ENCODE measurements around the gene GET4.

The GET4 gene

DNA sequence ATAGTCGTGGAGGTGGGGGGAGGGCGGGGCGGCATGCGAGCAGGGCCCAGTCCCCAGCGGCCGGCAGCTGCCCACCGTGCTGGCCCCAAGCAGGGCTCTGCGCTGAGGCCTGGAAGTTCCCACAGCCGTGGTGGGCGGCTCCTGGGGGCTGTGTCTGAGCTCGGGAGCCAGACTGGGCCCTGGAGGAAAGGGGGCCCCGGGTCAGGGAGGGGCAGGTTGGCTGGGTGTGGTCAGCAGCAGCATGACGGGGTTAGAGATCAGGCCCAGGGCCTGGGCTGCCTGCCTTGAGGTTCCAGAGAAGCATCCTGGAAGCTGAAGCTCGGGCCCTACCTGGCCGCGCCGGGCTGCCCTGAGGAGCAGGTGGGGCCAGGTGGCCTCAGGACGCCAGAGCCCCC, 22.1 kb downstream of the GET4 start:
- Histone ChIP-seq H3K9me3 (ENCODE audit: control insufficient read depth, low read length) (no peaks in the 10 kb centered on the region), H3K4me3 (ENCODE audit: insufficient read depth, low read depth, low read length) (no peak overlapping the region), H3K4me1 (ENCODE audit: control insufficient read depth, insufficient read depth, low read length) (no peaks in the 10 kb centered on the region), H3K27ac (ENCODE audit: insufficient read depth, low read depth, low read length, poor library complexity, severe bottlenecking) (no peak overlapping the region), H3K36me3 (ENCODE audit: control insufficient read depth, insufficient read depth, low read length) (peaks cover 22% of the 10 kb centered on the region), H3K27me3 (ENCODE audit: control insufficient read depth, insufficient read depth, low read length, poor library complexity, severe bottlenecking) (peaks cover 3% of the 10 kb centered on the region)
- 92% methylated on average over 18 of the region's 18 CpGs for whole genome bisulfite sequencing, 2 experiments

- 88 to 89% methylated on average over 54 of the region's 54 CpGs for WGBS, 2 experiments
- Histone ChIP-seq H3K4me3 (ENCODE audit: insufficient read depth, low read depth, low read length) (no peak overlapping the region), H3K36me3 (ENCODE audit: control insufficient read depth, insufficient read depth, low read length) (peaks cover 16% of the 10 kb centered on the region), H3K27ac (ENCODE audit: insufficient read depth, low read depth, low read length, poor library complexity, severe bottlenecking) (no peak overlapping the region), H3K27me3 (ENCODE audit: control insufficient read depth, insufficient read depth, low read length, poor library complexity, severe bottlenecking) (peaks cover 3% of the 10 kb centered on the region), H3K9me3 (ENCODE audit: control insufficient read depth, low read length) (no peaks in the 10 kb centered on the region), H3K4me1 (ENCODE audit: control insufficient read depth, insufficient read depth, low read length) (no peaks in the 10 kb centered on the region)
Measured at GRCh38 chr7:898855-899681, 22.7 kb downstream of the GET4 start.

- H3K4me1 ChIP-seq (ENCODE audit: control insufficient read depth, insufficient read depth, low read length): no peaks in the 10 kb centered on the region
- H3K27me3 ChIP-seq (ENCODE audit: control insufficient read depth, insufficient read depth, low read length, poor library complexity, severe bottlenecking): peaks cover 10% of the 10 kb centered on the region
- no peak overlapping the region for H3K27ac ChIP-seq (ENCODE audit: insufficient read depth, low read depth, low read length, poor library complexity, severe bottlenecking)
- WGBS, 2 experiments: 95 to 97% methylated on average over 16 of the region's 16 CpGs
- H3K9me3 ChIP-seq (ENCODE audit: control insufficient read depth, low read length): no peaks in the 10 kb centered on the region
- H3K36me3 ChIP-seq (ENCODE audit: control insufficient read depth, insufficient read depth, low read length): peaks cover 10% of the 10 kb centered on the region
- no peak overlapping the region for H3K4me3 ChIP-seq (ENCODE audit: insufficient read depth, low read depth, low read length)
Measured at GRCh38 chr7:899806-900205, 23.5 kb downstream of the GET4 start.

DNA sequence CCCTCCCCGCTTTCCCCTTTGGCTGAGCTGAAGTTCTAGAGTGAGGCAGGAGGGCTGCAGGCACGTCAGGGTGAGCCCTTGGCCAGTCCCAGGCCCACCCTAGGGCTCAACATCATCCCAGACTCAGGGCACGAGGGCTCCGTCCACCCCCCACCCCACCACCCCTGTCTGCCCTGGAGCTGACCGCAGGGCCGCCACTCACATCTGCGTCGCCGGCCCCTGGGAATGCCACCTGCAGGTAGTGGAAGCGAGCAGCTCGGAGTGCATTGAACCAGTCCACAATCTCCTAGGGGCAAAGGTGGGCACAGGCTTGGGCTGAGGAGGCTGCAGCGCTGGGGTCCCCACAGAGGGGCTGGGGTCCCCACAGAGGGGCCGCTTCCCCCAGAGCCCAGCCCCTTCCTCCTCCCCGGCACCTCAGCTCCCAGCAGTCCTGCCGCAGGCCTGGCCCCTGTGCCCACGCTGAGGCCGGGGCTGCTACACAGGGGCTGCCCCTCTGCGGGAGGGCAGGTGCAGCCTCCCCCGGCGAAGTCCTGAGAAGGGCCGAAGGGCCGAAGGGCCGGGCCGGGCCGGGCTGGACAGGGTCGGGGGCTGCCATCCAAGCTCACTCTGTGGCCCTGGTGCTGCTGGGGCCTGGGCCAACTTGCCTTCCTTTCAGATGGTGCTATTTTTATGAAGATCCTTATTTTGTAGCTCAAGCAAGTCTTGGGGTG, 24.1 kb downstream of the GET4 start:
- Histone ChIP-seq H3K4me3 (ENCODE audit: insufficient read depth, low read depth, low read length) (no peak overlapping the region), H3K9me3 (ENCODE audit: control insufficient read depth, low read length) (no peaks in the 10 kb centered on the region), H3K27ac (ENCODE audit: insufficient read depth, low read depth, low read length, poor library complexity, severe bottlenecking) (no peak overlapping the region), H3K4me1 (ENCODE audit: control insufficient read depth, insufficient read depth, low read length) (no peaks in the 10 kb centered on the region), H3K36me3 (ENCODE audit: control insufficient read depth, insufficient read depth, low read length) (peaks cover 5% of the 10 kb centered on the region), H3K27me3 (ENCODE audit: control insufficient read depth, insufficient read depth, low read length, poor library complexity, severe bottlenecking) (peaks cover 17% of the 10 kb centered on the region)
- WGBS, 2 experiments: 84 to 85% methylated on average over 26 of the region's 26 CpGs

GRCh38 chr7:901041-901387, 24.7 kb downstream of the GET4 start:
- Histone ChIP-seq H3K27ac (ENCODE audit: insufficient read depth, low read depth, low read length, poor library complexity, severe bottlenecking) (no peak overlapping the region), H3K9me3 (ENCODE audit: control insufficient read depth, low read length) (no peaks in the 10 kb centered on the region), H3K27me3 (ENCODE audit: control insufficient read depth, insufficient read depth, low read length, poor library complexity, severe bottlenecking) (peaks cover 20% of the 10 kb centered on the region), H3K4me1 (ENCODE audit: control insufficient read depth, insufficient read depth, low read length) (no peaks in the 10 kb centered on the region), H3K36me3 (ENCODE audit: control insufficient read depth, insufficient read depth, low read length) (no peaks in the 10 kb centered on the region), H3K4me3 (ENCODE audit: insufficient read depth, low read depth, low read length) (no peak overlapping the region)
- 89 to 91% methylated on average over 8 of the region's 8 CpGs for WGBS, 2 experiments

DNA sequence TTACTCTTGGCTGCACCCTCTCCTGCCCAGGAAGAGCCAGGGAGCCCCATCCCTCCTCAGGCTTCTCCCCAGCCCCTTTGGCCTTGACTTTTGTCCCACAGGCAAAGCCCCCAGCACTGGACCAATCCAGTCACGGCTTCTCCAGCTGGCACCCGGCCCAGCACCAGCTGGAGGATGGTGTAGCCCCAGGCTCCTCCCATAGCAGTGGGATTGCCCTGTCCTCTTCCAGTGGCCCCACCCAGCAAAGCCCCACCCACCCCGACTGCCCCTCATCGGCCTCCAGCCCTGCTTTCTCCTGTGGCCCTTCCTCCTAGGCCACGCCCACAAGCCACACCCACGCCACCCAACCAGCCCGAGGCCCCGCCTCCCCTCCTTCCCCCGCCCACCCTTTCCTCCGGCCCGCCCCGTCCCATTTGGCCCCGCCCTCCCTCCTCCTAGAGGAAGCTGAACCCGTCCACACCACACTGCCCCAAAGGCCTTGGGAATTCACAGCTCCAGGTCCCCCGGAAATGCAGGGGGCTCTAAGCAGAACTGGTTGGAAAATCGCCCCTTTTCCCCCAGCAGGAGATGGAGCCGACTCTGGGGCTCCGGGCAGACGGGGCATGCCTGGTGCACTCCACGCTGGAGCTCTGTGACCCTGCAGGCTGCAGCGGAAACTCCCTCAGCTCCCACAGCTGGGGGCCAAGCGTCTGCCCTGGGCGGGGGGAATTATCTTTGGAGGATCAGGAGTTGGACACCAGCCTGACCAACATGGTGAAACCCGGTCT, 25.2 kb downstream of the GET4 start:
- WGBS, 2 experiments: 19% methylated on average over 23 of the region's 24 CpGs
- H3K4me1 ChIP-seq (ENCODE audit: control insufficient read depth, insufficient read depth, low read length): no peaks in the 10 kb centered on the region
- peaks cover 21% of the 10 kb centered on the region for H3K27me3 ChIP-seq (ENCODE audit: control insufficient read depth, insufficient read depth, low read length, poor library complexity, severe bottlenecking)
- no peaks in the 10 kb centered on the region for H3K36me3 ChIP-seq (ENCODE audit: control insufficient read depth, insufficient read depth, low read length)
- H3K9me3 ChIP-seq (ENCODE audit: control insufficient read depth, low read length): no peaks in the 10 kb centered on the region
- H3K4me3 ChIP-seq (ENCODE audit: insufficient read depth, low read depth, low read length): no peak overlapping the region
- H3K27ac ChIP-seq (ENCODE audit: insufficient read depth, low read depth, low read length, poor library complexity, severe bottlenecking): no peak overlapping the region

GRCh38 chr7:902996-903395, 26.6 kb downstream of the GET4 start:
- WGBS, 2 experiments: 92% methylated on average over 22 of the region's 22 CpGs
- peaks cover 36% of the 10 kb centered on the region for H3K27me3 ChIP-seq (ENCODE audit: control insufficient read depth, insufficient read depth, low read length, poor library complexity, severe bottlenecking)

DNA sequence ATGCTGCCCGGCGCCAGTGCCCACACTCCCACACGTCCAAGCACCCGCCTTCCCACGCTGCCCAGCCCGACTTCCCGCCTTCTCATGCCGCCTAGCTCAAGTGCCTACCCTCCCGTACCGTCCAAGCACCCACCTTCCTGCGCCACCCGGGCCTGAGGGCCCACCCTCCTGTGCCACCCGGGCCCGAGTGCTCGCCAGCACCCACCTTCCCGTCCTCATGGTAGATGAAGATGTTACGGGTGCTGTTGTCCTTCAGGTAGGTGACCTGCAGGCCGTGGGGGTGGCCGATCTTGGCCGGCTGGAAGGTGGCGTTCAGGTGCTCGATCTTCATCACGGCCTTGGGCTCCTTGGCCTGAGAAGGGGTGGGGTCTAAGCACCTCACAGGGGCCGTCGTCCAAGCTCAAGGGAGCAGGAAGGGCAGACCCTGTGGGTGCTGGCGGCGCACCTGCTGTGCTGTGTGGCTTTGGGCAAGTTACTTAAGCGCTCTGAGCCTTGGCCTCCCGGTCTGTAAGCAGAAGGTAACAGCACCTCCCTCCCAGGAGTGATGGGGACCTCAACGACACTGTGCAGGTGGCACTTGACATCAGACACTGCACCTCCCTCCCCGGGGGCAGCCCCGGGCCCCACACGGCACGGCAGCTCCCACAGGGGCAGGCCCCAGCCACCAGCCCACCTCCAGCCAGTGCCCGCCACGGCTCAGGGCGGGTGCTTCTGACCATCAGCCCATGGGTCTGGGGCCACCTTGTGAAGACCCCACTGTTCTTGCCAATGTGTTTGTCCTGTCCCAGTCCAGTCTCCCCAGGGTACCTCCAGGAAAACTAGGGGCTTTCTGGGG, 27.8 kb downstream of the GET4 start:
- Histone ChIP-seq H3K4me3 (ENCODE audit: insufficient read depth, low read depth, low read length) (no peak overlapping the region), H3K36me3 (ENCODE audit: control insufficient read depth, insufficient read depth, low read length) (no peaks in the 10 kb centered on the region), H3K4me1 (ENCODE audit: control insufficient read depth, insufficient read depth, low read length) (no peaks in the 10 kb centered on the region), H3K9me3 (ENCODE audit: control insufficient read depth, low read length) (no peaks in the 10 kb centered on the region), H3K27ac (ENCODE audit: insufficient read depth, low read depth, low read length, poor library complexity, severe bottlenecking) (no peak overlapping the region), H3K27me3 (ENCODE audit: control insufficient read depth, insufficient read depth, low read length, poor library complexity, severe bottlenecking) (peaks cover 47% of the 10 kb centered on the region)
- 90% methylated on average over 37 of the region's 37 CpGs for WGBS, 2 experiments

More at GRCh38 chr7:902996-903395, 26.6 kb downstream of the GET4 start:
- H3K4me1 ChIP-seq (ENCODE audit: control insufficient read depth, insufficient read depth, low read length): no peaks in the 10 kb centered on the region
- no peak overlapping the region for H3K4me3 ChIP-seq (ENCODE audit: insufficient read depth, low read depth, low read length)
- no peaks in the 10 kb centered on the region for H3K36me3 ChIP-seq (ENCODE audit: control insufficient read depth, insufficient read depth, low read length)
- H3K9me3 ChIP-seq (ENCODE audit: control insufficient read depth, low read length): no peaks in the 10 kb centered on the region
- H3K27ac ChIP-seq (ENCODE audit: insufficient read depth, low read depth, low read length, poor library complexity, severe bottlenecking): no peak overlapping the region

GRCh38 chr7:904847-905246, 28.5 kb downstream of the GET4 start:
- WGBS, 2 experiments: 74 to 81% methylated on average over 20 of the region's 20 CpGs
- Histone ChIP-seq H3K27ac (ENCODE audit: insufficient read depth, low read depth, low read length, poor library complexity, severe bottlenecking) (no peak overlapping the region), H3K27me3 (ENCODE audit: control insufficient read depth, insufficient read depth, low read length, poor library complexity, severe bottlenecking) (peaks cover 54% of the 10 kb centered on the region), H3K4me3 (ENCODE audit: insufficient read depth, low read depth, low read length) (no peak overlapping the region), H3K9me3 (ENCODE audit: control insufficient read depth, low read length) (no peaks in the 10 kb centered on the region), H3K36me3 (ENCODE audit: control insufficient read depth, insufficient read depth, low read length) (no peaks in the 10 kb centered on the region), H3K4me1 (ENCODE audit: control insufficient read depth, insufficient read depth, low read length) (no peaks in the 10 kb centered on the region)
